GM18526 (cell line): Measurements from ENCODE around the gene OR10K2.

Experiments used
- POLR2A ChIP-seq: IDR thresholded peaks from 3 replicates; pipeline ENCODE4 v1.6.1; 2011; ENCODE audit not compliant: insufficient read length; ENCODE audit errors: extremely low read depth

Gene OR10K2

GRCh38 chr1:158426137-158426536 lies at the start of gene OR10K2:
Gene OR10K2 (minus strand): TSS chr1:158426237. CDS start chr1:158420866, 5,371 bp downstream.
- TF ChIP-seq POLR2A, result no peak

GRCh38 chr1:158471920-158472319 lies 45.9 kb upstream of the OR10K2 start, which contains the start of gene OR10R2:
Gene OR10R2 (plus strand): TSS chr1:158472220. CDS start chr1:158472326, 106 bp downstream.
- TF ChIP-seq POLR2A, result no peak

GRCh38 chr1:158461534-158461933 lies 35.5 kb upstream of the OR10K2 start, which contains the start of gene OR10K1:
Gene OR10K1 (plus strand): TSS chr1:158461834. CDS start chr1:158465562, 3,728 bp downstream.
- no peak for TF ChIP-seq POLR2A

GRCh38 chr1:158458263-158458662 lies 32.2 kb upstream of the OR10K2 start:
- TF ChIP-seq POLR2A, result no peak

- TF ChIP-seq POLR2A, result no peak
These were observed 31.2 kb upstream of the OR10K2 start for GRCh38 chr1:158457246-158457645.

GRCh38 chr1:158454537-158454936 lies 28.5 kb upstream of the OR10K2 start:
- no peak for TF ChIP-seq POLR2A

- TF ChIP-seq POLR2A, result no peak
These were observed 19.3 kb upstream of the OR10K2 start for GRCh38 chr1:158445376-158445775.

GRCh38 chr1:158434741-158435140 lies 8.7 kb upstream of the OR10K2 start:
- TF ChIP-seq POLR2A, result no peak

- no peak for TF ChIP-seq POLR2A
These were observed 1.0 kb downstream of the OR10K2 start for GRCh38 chr1:158425027-158425426.

GRCh38 chr1:158422212-158422611 lies 3.8 kb downstream of the OR10K2 start:
- TF ChIP-seq POLR2A, result no peak

- no peak for TF ChIP-seq POLR2A
These were observed 8.5 kb downstream of the OR10K2 start for GRCh38 chr1:158417586-158417985.

- TF ChIP-seq POLR2A, result no peak
These were observed 11.2 kb downstream of the OR10K2 start for GRCh38 chr1:158414651-158415345.

GRCh38 chr1:158407092-158407491 lies 18.9 kb downstream of the OR10K2 start:
- no peak for TF ChIP-seq POLR2A

- TF ChIP-seq POLR2A, result no peak
These were observed 25.2 kb downstream of the OR10K2 start for GRCh38 chr1:158400871-158401270.

- no peak for TF ChIP-seq POLR2A
These were observed 27.1 kb downstream of the OR10K2 start, which contains the start of gene OR10T2 for GRCh38 chr1:158398818-158399514. Gene OR10T2 (minus strand): TSS chr1:158399466. CDS start chr1:158399466, 0 bp downstream.

GRCh38 chr1:158396646-158397045 lies 29.4 kb downstream of the OR10K2 start:
- no peak for TF ChIP-seq POLR2A

- no peak for TF ChIP-seq POLR2A
These were observed 32.6 kb downstream of the OR10K2 start for GRCh38 chr1:158393476-158393875.

- no peak for TF ChIP-seq POLR2A
These were observed 34.9 kb downstream of the OR10K2 start for GRCh38 chr1:158391099-158391498.
